DMS79 (cell line): ENCODE measurements around the gene C16orf87.
A peak's percentile ranks its signal among the peaks of the same experiment; 100 is the strongest.
"Not testable (repeated sequence)": the region's sequence is repeated elsewhere in the genome, so short reads cannot be mapped to it uniquely, and the experiment has no call there.

Source experiments
- DNase-seq: peaks from one replicate; lab custom pipeline; 2025; lab: John Stamatoyannopoulos, UW

Gene C16orf87

GRCh38 chr16:46797501-46797900 is 33.5 kb downstream of the C16orf87 start:
- DNase-seq = no peak

GRCh38 chr16:46796764-46797269 is 34.2 kb downstream of the C16orf87 start:
- no peak for DNase-seq

GRCh38 chr16:46793841-46794240 is 37.1 kb downstream of the C16orf87 start:
- DNase-seq = no peak

- DNase-seq = no peak
These were observed 40.2 kb downstream of the C16orf87 start for GRCh38 chr16:46790599-46791270.

- DNase-seq = no peak
These were observed 41.2 kb downstream of the C16orf87 start for GRCh38 chr16:46789499-46790414.

GRCh38 chr16:46788891-46789474 is 42.0 kb downstream of the C16orf87 start:
- DNase-seq = no peak

GRCh38 chr16:46787909-46788308 is 43.1 kb downstream of the C16orf87 start:
- DNase-seq = no peak

- DNase-seq = no peak
These were observed 45.7 kb downstream of the C16orf87 start for GRCh38 chr16:46785076-46785845.

GRCh38 chr16:46784569-46784968 is 46.4 kb downstream of the C16orf87 start:
- not testable (repeated sequence) for DNase-seq

GRCh38 chr16:46783800-46784199 is 47.2 kb downstream of the C16orf87 start:
- DNase-seq = no peak

- DNase-seq = no peak
These were observed 48.7 kb downstream of the C16orf87 start for GRCh38 chr16:46782320-46782719.

GRCh38 chr16:46777804-46778203 is 53.2 kb downstream of the C16orf87 start:
- no peak for DNase-seq

- DNase-seq = no peak
These were observed 55.8 kb downstream of the C16orf87 start for GRCh38 chr16:46775214-46775613.

GRCh38 chr16:46774743-46775177 is 56.2 kb downstream of the C16orf87 start:
- DNase-seq = no peak

GRCh38 chr16:46772463-46772862 is 58.5 kb downstream of the C16orf87 start:
- no peak for DNase-seq

GRCh38 chr16:46768809-46769208 is 62.2 kb downstream of the C16orf87 start:
- DNase-seq = peak; percentile 75

- DNase-seq = no peak
These were observed 65.9 kb downstream of the C16orf87 start for GRCh38 chr16:46765050-46765449.

- DNase-seq = peak; percentile 69
These were observed 67.8 kb downstream of the C16orf87 start for GRCh38 chr16:46763147-46763546.

GRCh38 chr16:46762583-46762982 is 68.4 kb downstream of the C16orf87 start:
- DNase-seq = peak; percentile 23

- no peak for DNase-seq
These were observed 71.7 kb downstream of the C16orf87 start for GRCh38 chr16:46759309-46759708.

- peak; percentile 68 for DNase-seq
These were observed 73.5 kb downstream of the C16orf87 start for GRCh38 chr16:46757339-46758050.
